GM18508 (cell line): ENCODE results near the gene ING2.
"Not testable (repeated sequence)": the region's sequence is repeated elsewhere in the genome, so short reads cannot be mapped to it uniquely, and the experiment has no call there.

Experiments used
- ATAC-seq: cut with Tn5 transposase; IDR thresholded peaks from one replicate; pipeline ENCODE4 v1.9.1; 2021; ENCODE audit warnings: moderate number of reproducible peaks; ENCODE audit not compliant: insufficient read depth, unreplicated experiment

ING2 gene, protein sequence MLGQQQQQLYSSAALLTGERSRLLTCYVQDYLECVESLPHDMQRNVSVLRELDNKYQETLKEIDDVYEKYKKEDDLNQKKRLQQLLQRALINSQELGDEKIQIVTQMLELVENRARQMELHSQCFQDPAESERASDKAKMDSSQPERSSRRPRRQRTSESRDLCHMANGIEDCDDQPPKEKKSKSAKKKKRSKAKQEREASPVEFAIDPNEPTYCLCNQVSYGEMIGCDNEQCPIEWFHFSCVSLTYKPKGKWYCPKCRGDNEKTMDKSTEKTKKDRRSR

DNA sequence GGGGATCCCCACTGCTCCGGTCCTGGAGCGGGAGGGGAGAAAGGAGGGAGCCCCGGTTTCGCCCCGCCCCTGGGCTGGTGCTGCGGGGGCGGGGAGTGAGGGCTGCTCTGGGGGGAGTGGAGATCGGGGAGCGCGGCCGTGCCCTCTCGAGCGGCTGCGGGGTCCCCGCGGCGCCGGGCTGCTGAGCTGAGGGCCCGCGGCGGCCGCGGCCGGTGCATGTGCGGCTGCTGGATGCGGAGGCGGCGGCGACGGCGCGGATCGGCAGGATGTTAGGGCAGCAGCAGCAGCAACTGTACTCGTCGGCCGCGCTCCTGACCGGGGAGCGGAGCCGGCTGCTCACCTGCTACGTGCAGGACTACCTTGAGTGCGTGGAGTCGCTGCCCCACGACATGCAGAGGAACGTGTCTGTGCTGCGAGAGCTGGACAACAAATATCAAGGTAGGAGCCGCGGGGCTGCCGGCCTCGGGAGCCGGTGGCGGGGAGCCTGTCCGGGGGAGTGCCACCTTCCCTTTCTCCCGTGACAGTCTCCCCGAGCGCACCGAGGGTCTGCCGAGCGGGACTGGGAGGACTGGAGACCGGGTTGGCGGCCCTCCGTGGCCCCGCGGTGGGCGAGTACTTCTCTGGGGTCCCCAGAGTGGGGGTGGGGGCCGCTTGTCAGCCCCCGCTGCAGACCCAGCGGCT, at the start of gene ING2:
TSS of gene ING2 (plus strand) at position 129 of the 681 bp plus-strand sequence. CDS start at position 267, 138 bp downstream.
- peak; percentile 25 for ATAC-seq

DNA sequence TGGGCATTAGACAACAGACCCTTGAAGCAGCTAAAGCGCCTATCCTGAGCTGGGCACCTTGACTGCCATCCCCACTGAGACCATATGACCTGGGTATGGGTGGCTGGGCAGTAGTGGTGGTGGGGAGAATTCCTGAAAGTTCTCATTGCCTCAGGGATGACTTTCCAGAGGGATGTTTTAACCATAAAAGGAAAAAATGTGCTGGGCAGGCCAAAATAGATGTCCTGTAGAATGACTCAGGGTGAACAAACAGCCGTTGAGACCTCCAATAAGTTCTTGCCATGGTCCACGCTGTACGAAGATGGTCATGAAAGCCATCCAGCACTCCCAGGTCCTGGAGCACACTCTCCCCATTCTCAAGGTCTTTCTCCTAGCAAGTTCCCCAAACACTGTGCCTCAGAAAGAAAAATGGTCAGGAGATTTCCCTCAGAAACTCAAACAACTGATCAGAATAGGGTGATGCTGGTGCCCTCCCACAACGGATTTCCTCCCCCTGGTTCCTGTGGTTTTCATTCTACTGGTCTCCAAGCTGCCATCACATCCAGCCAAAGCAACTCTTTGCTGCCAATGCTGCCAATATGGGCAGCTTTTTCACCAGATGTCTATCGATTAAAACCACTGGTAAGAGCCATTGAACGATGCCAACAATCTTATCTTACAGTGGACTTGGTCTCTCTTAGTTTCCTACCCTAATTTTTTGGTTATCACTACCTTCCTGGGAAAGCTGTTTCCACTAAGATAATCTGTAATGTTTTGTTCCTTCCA, 49.2 kb upstream of the ING2 start:
- no peak for ATAC-seq

DNA sequence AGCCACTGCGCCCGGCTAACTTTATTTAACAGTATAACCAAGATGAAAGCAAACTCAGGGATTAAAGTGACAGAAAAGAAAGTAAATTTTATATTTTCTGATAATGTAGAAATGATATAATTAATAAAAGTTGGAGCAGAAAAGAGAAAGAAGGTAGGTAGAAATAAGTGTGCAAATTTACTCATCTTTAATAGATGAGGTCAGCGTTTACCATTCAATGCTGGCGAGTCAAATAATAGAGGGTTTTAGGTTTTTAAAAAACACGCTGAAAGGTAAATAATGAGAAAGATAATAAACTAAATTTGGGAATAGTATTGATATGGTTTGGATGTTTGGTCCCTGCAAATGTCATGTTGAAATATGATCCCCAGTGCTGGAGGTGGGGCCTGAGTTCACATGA, 46.9 kb upstream of the ING2 start:
- no peak for ATAC-seq

DNA sequence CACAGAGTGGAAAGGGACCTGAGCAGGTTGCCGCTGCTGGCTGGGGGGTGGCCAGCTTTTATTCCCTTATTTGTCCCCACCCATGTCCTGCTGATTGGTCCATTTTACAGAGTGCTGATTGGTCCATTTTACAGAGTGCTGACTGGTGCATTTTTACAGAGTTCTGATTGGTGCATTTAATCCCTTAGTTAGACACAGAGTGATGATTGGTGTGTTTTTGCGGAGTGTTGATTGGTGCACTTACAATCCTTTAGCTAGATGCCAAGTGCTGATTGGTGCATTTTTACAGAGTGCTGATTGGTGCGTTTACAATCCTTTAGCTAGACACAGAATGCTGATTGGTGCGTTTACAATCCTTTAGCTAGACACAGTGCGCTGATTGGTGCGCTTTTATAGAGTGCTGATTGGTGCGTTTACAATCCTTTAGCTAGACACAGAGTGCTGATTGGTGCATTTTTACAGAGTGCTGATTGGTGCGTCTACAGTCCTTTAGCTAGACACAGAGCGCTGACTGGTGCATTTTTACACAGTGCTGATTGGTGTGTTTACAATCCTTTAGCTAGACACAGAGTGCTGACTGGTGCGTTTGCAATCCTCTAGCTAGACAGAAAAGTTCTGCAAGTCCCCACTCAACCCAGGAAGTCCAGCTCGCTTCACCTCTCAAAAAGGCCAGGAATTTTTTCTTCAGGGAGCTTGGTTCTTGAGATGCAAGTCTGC, 40.8 kb upstream of the ING2 start:
- not testable (repeated sequence) for ATAC-seq

DNA sequence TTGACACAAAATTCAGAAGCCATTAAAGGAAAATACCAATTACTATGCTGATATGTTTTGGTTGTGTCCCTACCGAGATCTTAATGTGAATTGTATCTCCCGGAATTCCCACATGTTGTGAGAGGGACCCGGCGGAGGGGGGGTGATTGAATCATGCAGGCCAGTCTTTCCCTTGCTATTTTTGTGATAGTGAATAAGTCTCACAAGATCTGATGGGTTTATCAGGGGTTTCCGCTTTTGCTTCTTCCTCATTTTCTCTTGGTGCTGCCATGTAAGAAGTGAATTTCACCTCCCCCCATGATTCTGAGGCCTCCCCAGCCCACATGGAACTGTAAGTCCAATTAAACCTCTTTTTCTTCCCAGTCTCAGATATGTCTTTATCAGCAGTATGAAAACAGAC, 39.0 kb upstream of the ING2 start:
- ATAC-seq, result not testable (repeated sequence)

DNA sequence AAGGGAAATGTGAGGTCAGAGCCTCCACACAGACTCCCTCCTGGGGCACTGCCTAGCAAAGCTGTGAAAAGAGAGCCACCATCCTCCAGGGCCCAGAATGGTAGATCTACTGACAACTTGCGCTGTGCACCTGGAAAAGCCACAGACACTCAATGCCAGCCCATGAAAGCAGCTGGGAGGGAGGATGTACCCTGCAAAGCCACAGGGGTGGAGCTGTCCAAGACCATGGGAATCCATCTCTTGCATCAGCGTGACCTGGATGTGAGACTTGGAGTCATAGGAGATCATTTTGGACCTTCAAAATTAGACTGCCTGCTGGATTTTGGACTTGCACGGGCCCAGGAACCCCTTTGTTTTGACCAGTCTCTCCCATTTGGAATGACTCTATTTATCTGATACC, 37.6 kb upstream of the ING2 start:
- no peak for ATAC-seq

DNA sequence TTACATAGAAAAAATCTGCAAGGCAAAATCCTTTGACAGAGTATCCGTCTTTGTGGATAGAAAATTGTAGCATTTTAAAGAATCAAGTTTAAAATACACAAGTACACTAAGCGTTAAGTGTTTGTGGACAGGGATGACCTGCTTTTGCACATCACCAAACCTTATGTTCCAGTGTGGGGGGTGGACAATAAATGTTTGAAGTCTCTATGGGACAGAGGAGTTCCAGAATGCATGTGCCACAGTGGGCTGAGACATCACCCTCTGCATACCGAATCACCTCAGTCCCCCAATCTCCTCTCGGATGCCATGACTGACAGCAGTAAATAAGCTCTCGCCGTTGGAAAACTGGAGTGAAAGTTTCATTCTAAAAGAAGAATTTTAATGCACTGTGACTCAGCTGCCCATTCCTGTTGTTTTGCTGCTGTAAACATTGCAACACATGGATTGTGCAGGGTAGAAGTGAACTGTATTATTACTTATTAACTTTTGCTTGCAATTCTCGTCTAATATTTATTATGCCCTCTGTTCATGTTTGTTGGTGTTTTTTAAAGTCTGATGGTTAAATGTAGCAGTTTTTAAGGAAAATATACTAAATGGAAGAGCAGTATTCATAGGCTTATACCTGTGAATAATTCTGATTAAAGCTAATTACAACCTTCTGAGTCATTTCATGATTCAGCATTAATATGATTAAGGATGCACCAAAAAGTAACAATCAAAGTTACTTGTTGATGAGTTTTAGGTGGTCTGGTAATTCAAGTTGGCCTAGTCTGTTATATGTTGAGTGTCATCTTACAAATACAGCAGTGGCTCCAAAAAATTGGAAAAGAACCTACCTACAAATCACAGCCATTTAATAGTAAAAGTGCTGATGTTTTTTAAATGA, 36.4 kb upstream of the ING2 start:
- ATAC-seq, result no peak

DNA sequence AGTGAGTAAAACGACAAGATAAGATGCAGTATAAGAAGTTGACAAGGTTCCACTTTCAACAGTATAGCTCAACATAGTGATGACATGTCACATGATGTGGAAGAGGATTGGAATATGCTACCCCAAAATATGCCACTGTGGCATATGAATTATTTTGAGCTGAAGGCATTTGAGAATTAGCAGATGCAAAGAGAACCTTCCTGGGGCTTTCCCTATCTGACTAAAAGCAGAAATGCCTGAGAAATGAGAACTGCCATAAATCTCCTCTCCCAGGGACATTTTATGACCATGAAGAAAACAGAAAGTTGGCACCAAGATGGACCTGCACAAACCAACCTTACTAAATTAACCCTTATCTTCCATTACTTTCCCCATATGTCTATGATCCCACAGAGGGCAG, 35.6 kb upstream of the ING2 start:
- no peak for ATAC-seq

DNA sequence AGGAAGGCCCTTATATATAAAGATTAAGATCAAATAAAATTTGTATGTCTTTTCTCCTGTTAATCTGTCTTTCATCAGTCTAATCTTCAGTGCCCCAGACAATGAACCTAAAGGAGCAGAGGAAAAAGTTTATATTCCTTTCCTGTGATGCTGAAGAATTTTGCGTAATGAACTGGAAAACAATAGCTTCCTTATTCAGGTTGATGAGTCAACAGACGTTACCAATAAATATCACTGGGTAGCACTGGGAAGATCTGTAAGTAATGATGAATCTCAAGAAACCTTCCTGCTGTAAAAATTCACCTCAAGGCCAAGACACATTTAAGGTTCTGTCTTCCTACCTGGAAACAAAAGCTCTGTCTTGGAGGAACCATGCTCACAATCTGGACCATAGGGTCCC, 34.9 kb upstream of the ING2 start:
- no peak for ATAC-seq

DNA sequence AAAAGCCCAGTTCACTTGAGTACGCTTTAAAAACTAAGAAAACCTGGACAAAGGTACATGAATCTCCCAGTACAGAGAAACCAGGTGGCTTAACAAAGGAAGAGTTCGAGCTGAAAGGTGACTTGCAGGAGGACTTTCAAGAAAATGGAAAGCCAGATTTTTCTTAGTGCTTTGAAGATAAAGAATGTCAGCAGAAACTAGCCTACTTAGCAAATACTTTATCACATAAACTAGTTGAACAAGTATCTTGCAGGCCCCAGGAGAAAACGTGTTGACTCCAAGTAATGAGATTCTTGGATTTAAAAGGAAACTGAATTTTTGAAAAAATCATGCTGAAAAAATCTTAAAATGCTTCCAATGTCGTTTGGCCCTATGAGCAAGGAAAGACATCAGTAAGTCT, 34.0 kb upstream of the ING2 start:
- no peak for ATAC-seq

DNA sequence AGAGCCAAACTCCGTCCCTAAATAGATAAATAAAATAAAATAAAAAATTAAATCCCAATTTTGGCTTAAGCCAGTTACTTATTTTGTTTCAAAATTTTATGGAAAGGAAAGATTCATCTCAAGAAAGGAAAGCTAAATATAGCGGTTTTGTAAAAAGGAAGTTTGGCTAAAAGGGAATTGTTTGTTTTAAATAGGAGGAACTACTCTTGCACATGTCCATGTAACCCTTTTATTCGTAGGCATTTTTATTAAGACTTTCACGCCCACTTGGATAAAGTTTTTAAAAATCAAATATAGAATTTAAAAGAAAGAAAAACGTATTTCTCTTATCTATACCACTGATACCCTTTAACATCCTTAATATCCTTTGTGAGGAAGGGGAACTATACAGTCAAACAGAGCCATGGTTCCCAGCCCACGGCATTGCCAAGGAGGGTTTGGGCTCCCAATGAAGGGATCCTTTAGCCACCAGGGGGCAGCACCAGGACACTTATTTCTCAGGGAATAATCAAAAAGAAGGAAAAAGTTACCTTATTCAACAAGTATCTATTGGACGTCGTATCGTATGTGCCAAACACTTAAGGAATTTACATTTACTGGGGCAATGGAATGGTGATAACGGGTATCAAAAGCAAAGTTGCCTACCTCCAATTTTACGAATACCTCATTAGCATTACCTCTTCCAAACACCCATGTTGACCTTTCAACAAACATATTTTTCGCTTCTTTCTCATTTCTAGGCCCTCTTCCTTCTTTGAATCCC, 32.7 kb upstream of the ING2 start:
- ATAC-seq, result no peak

DNA sequence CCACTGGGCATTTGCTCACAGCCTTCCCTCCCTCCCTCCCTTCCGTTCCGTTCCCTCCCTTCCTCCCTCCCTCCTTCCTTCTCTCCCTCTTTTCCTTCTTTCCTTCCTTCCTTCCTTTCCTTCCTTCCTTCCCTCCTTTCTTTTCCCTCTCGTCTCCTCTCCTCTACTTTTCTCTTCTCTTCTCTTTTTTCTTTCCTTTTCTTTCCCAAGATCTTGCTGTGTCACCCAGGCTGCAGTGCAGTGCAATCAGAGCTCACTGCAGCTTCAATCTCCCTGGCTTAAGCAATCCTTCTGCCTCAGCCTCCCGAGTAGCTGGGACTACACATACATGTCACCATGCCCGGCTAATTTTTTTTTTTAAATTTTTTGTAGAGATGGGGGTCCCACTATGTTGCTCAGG, 26.7 kb upstream of the ING2 start:
- ATAC-seq, result no peak

DNA sequence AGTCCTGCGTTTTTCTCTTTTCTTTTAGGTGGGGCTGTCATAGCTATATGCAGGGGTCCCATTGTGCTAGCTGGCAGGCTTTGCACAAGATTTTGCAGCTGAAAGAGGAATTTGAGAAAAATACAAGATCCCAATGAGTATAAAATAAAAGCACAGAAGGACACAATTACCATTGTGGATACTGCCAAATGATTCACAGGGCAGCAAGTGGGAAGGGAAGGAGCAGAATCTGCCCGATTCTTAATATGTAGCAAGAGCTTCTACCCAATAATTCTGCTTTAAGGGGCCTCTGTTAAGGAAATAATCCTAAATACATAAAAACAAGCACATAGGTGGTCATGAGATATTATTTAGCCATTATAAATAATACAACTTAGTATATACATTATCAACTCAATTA, 25.9 kb upstream of the ING2 start:
- ATAC-seq, result no peak

DNA sequence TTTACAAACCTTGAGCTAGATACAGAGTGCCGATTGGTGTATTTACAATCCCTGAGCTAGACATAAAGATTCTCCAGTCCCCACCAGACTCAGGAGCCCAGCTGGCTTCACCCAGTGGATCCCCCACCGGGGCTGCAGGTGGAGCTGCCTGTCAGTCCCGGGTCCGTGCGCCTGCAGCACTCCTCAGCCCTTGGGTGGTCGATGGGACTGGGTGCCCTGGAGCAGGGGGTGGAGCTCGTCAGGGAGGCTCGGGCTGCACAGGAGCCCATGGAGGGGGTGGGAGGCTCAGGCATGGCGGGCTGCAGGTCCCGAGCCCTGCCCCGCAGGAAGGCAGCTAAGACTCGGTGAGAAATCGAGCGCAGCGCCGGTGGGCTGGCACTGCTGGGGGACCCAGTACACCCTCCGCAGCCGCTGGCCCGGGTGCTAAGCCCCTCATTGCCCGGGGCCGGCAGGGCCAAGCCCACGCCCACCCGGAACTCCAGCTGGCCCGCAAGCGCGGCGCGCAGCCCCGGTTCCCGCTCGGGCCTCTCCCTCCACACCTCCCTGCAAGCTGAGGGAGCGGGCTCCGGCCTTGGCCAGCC, 22.3 kb upstream of the ING2 start:
- ATAC-seq, result not testable (repeated sequence)

DNA sequence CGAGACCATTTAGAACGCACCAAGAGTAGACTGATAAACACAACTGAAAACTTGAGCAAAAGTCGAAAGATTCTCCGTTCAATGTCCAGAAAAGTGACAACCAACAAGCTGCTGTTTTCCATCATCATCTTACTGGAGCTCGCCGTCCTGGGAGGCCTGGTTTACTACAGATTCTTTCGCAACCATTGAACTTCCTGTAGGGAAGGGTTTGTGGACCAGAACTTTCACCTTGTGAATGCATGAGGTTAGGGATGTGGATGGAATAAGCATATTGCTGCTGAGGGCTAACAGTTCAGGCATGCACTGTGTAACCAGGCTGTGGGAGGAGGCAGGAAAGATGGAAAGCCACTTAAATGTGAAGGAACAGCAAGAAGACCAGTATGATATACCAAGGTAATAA, 20.9 kb upstream of the ING2 start:
- ATAC-seq, result no peak

DNA sequence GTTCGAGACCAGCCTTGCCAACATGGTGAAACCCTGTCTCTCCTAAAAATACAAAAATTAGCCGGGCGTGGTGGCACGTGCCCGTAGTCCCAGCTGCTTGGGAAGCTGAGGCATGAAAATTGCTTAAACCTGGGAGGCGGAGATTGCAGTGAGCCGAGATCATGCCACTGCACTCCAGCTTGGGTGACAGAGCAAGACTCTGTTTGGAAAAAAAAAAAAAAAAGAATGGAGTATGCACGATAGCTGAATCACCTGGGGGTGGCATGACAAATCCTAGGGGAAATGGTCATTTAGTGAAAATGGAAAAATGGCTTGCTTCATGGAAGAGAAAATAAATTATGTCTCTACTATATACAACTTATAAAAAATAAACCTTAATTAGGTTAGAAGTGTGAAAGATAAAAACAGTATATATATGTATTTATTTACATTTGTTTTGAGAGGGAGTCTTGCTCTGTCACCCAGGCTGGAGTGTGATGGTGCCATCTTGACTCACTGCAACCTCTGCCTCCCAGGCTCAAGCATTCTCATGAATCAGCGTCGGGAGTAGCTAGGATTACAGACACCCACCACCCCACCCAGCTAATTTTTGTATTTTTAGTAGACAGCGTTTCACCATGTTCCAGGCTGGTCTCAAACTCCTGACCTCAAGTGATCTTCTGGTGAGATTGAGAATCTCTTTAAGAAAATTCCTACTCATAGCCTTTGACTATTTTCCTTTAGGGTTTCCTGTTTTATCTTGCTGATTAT, 19.3 kb upstream of the ING2 start:
- ATAC-seq, result no peak

DNA sequence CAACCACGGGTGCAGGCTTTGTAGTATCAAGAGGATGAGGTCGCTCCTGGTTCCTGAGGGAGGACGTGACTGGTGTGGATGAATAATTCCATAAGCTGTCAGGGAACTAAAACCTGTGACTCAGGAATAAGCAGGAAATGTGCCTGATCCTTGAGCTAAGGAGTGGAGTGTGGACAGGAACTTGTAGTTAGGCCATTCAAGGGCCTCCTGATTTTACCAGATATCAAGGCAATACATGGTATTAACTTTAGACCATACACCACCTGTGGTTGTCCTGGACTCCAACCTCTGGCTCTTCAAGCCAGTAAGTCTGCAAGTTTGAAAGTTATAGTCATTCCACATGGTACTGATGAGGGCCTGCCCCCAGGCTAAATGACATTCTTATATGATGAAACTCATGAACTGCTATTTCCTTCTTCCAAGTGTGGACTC, 12.1 kb upstream of the ING2 start:
- ATAC-seq, result no peak

DNA sequence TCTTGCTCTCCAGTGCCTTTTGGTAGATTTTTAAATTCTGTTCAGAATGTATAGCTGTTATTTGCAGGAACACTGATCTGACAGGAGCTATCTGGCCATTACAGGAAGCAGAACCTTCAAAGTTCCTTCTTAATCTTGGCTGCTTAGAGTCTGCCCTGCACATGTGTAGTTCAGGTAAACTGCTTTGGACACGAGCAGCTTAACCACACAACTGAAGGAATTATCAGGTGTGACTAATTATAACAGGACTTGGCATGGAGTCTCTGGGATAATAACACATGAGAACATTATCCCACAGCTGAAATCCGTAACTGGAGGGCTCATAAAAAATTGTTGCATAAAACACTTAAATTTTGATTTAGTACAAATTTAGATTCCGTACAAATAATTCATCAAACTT, 11.6 kb upstream of the ING2 start:
- ATAC-seq, result no peak
